ENCODE measurements around the gene KRTAP5-2.

GRCh38 chr11:1574933-1575242, 23.2 kb downstream of the KRTAP5-2 start:
- TF ChIP-seq CTCF (IDR thresholded peaks at IDR 0.05) (no peak), POLR2A (IDR thresholded peaks at IDR 0.05) (no peak)

All from lower leg skin (tissue), 3 donors.